Activated T-cell treated with anti-CD3 and anti-CD28 coated beads for 4 hours (primary cell): ENCODE results near the gene TBC1D20.
"Not testable (repeated sequence)": the region's sequence is repeated elsewhere in the genome, so short reads cannot be mapped to it uniquely, and the experiment has no call there.

ENCODE experiments used
- DNase-seq: peaks from one replicate; pipeline ENCODE4 v3.0.0-alpha.2; 2020

Gene TBC1D20

GRCh38 chr20:475463-476357 lies 13.4 kb upstream of the TBC1D20 start:
- no peak for DNase-seq

- no peak for DNase-seq
These were observed 12.2 kb upstream of the TBC1D20 start for GRCh38 chr20:474581-474980.

GRCh38 chr20:472889-473292 lies 10.6 kb upstream of the TBC1D20 start:
- DNase-seq, result no peak

GRCh38 chr20:472137-472846 lies 10.0 kb upstream of the TBC1D20 start:
- no peak for DNase-seq

GRCh38 chr20:469746-470490 lies 7.6 kb upstream of the TBC1D20 start:
- no peak for DNase-seq

- DNase-seq, result no peak
These were observed 5.4 kb upstream of the TBC1D20 start for GRCh38 chr20:467755-468154.

GRCh38 chr20:461254-462198 lies 807 bp downstream of the TBC1D20 start:
- peak; percentile 30 for DNase-seq

GRCh38 chr20:460707-461106 lies 1.6 kb downstream of the TBC1D20 start:
- no peak for DNase-seq

GRCh38 chr20:460180-460579 lies 2.2 kb downstream of the TBC1D20 start:
- DNase-seq, result no peak

- no peak for DNase-seq
These were observed 3.6 kb downstream of the TBC1D20 start for GRCh38 chr20:458776-459175.

- DNase-seq, result no peak
These were observed 7.4 kb downstream of the TBC1D20 start for GRCh38 chr20:454951-455350.

GRCh38 chr20:452021-452420 lies 10.3 kb downstream of the TBC1D20 start:
- not testable (repeated sequence) for DNase-seq

- DNase-seq, result no peak
These were observed 16.6 kb downstream of the TBC1D20 start for GRCh38 chr20:445514-446336.

- no peak for DNase-seq
These were observed 17.4 kb downstream of the TBC1D20 start for GRCh38 chr20:444862-445426.

- DNase-seq, result no peak
These were observed 18.2 kb downstream of the TBC1D20 start for GRCh38 chr20:444117-444516.

GRCh38 chr20:443223-443775 lies 19.0 kb downstream of the TBC1D20 start:
- DNase-seq, result no peak

- no peak for DNase-seq
These were observed 21.7 kb downstream of the TBC1D20 start for GRCh38 chr20:440636-441035.

- no peak for DNase-seq
These were observed 22.2 kb downstream of the TBC1D20 start for GRCh38 chr20:440148-440547.

GRCh38 chr20:438571-439469 lies 23.5 kb downstream of the TBC1D20 start:
- DNase-seq, result peak; percentile 41
